Duodenal mucosa (tissue), 2 donors: ENCODE results near the gene DEPDC7.

Source experiments
- H3K27ac ChIP-seq: one replicate; pipeline ENCODE4 v1.7.0; 2013; ENCODE audit warnings: low read depth, low read length
- H3K27me3 ChIP-seq, 2 donors: one replicate each; pipeline ENCODE4 v1.7.0; 2013; ENCODE audit warnings: low read length in 2 of 2, control low read depth in 1 of 2; ENCODE audit not compliant: insufficient read depth in 2 of 2, control insufficient read depth in 1 of 2
- H3K36me3 ChIP-seq, 2 donors: one replicate each; pipeline ENCODE4 v1.7.0; 2013; ENCODE audit warnings: low read length in 2 of 2, control low read depth in 1 of 2; ENCODE audit not compliant: insufficient read depth in 2 of 2, control insufficient read depth in 1 of 2
- H3K4me1 ChIP-seq, 2 donors: one replicate each; pipeline ENCODE4 v1.7.0; 2013; ENCODE audit warnings: low read length in 2 of 2, control low read depth in 1 of 2; ENCODE audit not compliant: insufficient read depth in 2 of 2, control insufficient read depth in 1 of 2
- H3K4me3 ChIP-seq, 2 donors: one replicate each; pipeline ENCODE4 v1.7.0; 2013; ENCODE audit warnings: low read length in 2 of 2, low read depth in 1 of 2
- H3K9ac ChIP-seq, 2 donors: one replicate each; pipeline ENCODE4 v1.7.0; 2013; ENCODE audit warnings: low read length in 2 of 2, low read depth in 1 of 2
- H3K9me3 ChIP-seq, 2 donors: one replicate each; pipeline ENCODE4 v1.7.0; 2013; ENCODE audit warnings: low read length in 2 of 2, control low read depth in 1 of 2; ENCODE audit not compliant: control insufficient read depth in 1 of 2

Gene DEPDC7

GRCh38 chr11:33055375-33055774, 39.7 kb downstream of the DEPDC7 start:
- Histone ChIP-seq H3K9ac (no peak overlapping the region), H3K27ac (no peak overlapping the region), H3K4me1 (peaks cover 1 to 6% of the 10 kb centered on the region in 2 donors), H3K4me3 (no peak overlapping the region), H3K9me3 (no peaks in the 10 kb centered on the region), H3K27me3 (no peaks in the 10 kb centered on the region), H3K36me3 (peaks cover 0 to 6% of the 10 kb centered on the region in 2 donors)

- H3K9me3 ChIP-seq: no peaks in the 10 kb centered on the region
- H3K36me3 ChIP-seq: peaks cover 0 to 7% of the 10 kb centered on the region in 2 donors
- no peak overlapping the region for H3K9ac ChIP-seq
- H3K27me3 ChIP-seq: no peaks in the 10 kb centered on the region
- H3K27ac ChIP-seq: no peak overlapping the region
- no peak overlapping the region for H3K4me3 ChIP-seq
- H3K4me1 ChIP-seq: peaks cover 12 to 15% of the 10 kb centered on the region in 2 donors
Measured at GRCh38 chr11:33057284-33057683, 41.6 kb downstream of the DEPDC7 start.

- Histone ChIP-seq H3K36me3 (peaks cover 2 to 10% of the 10 kb centered on the region in 2 donors), H3K9ac (no peak overlapping the region), H3K27me3 (no peaks in the 10 kb centered on the region), H3K27ac (no peak overlapping the region), H3K4me3 (no peak overlapping the region), H3K4me1 (peaks cover 15 to 18% of the 10 kb centered on the region in 2 donors), H3K9me3 (no peaks in the 10 kb centered on the region)
Measured at GRCh38 chr11:33059331-33060007, 43.8 kb downstream of the DEPDC7 start.

GRCh38 chr11:33060271-33060670, 44.6 kb downstream of the DEPDC7 start:
- Histone ChIP-seq H3K36me3 (peaks cover 2 to 10% of the 10 kb centered on the region in 2 donors), H3K9me3 (no peaks in the 10 kb centered on the region), H3K27ac (no peak overlapping the region), H3K4me1 (peaks cover 18 to 21% of the 10 kb centered on the region in 2 donors), H3K9ac (no peak overlapping the region), H3K27me3 (no peaks in the 10 kb centered on the region), H3K4me3 (no peak overlapping the region)

GRCh38 chr11:33062137-33062536, 46.5 kb downstream of the DEPDC7 start:
- Histone ChIP-seq H3K36me3 (peaks cover 2 to 18% of the 10 kb centered on the region in 2 donors), H3K27ac (no peak overlapping the region), H3K4me1 (peaks cover 18 to 21% of the 10 kb centered on the region in 2 donors)

GRCh38 chr11:33063326-33063881, 47.7 kb downstream of the DEPDC7 start:
- H3K9ac ChIP-seq: no peak overlapping the region
- no peaks in the 10 kb centered on the region for H3K27me3 ChIP-seq
- H3K4me1 ChIP-seq: peaks cover 18 to 21% of the 10 kb centered on the region in 2 donors
- H3K4me3 ChIP-seq: no peak overlapping the region
- H3K9me3 ChIP-seq: no peaks in the 10 kb centered on the region
- no peak overlapping the region for H3K27ac ChIP-seq
- peaks cover 4 to 22% of the 10 kb centered on the region in 2 donors for H3K36me3 ChIP-seq

More at GRCh38 chr11:33062137-33062536, 46.5 kb downstream of the DEPDC7 start:
- no peak overlapping the region for H3K4me3 ChIP-seq
- H3K9ac ChIP-seq: no peak overlapping the region
- H3K9me3 ChIP-seq: no peaks in the 10 kb centered on the region
- H3K27me3 ChIP-seq: no peaks in the 10 kb centered on the region

- no peaks in the 10 kb centered on the region for H3K27me3 ChIP-seq
- no peak overlapping the region for H3K27ac ChIP-seq
- H3K36me3 ChIP-seq: peaks cover 11 to 29% of the 10 kb centered on the region in 2 donors
- H3K9me3 ChIP-seq: no peaks in the 10 kb centered on the region
- peaks cover 18 to 21% of the 10 kb centered on the region in 2 donors for H3K4me1 ChIP-seq
- H3K4me3 ChIP-seq: no peak overlapping the region
- no peak overlapping the region for H3K9ac ChIP-seq
Measured at GRCh38 chr11:33064033-33064825, 48.6 kb downstream of the DEPDC7 start.

GRCh38 chr11:33064866-33065265, 49.2 kb downstream of the DEPDC7 start:
- peaks cover 11 to 33% of the 10 kb centered on the region in 2 donors for H3K36me3 ChIP-seq
- peaks cover 18 to 21% of the 10 kb centered on the region in 2 donors for H3K4me1 ChIP-seq
- H3K9me3 ChIP-seq: no peaks in the 10 kb centered on the region
- no peak overlapping the region for H3K4me3 ChIP-seq
- H3K27me3 ChIP-seq: no peaks in the 10 kb centered on the region
- no peak overlapping the region for H3K27ac ChIP-seq
- H3K9ac ChIP-seq: no peak overlapping the region

- H3K9me3 ChIP-seq: no peaks in the 10 kb centered on the region
- H3K36me3 ChIP-seq: peaks cover 11 to 28% of the 10 kb centered on the region in 2 donors
- peaks cover 10 to 18% of the 10 kb centered on the region in 2 donors for H3K4me1 ChIP-seq
- H3K27ac ChIP-seq: no peak overlapping the region
- H3K9ac ChIP-seq: no peak overlapping the region
- no peaks in the 10 kb centered on the region for H3K27me3 ChIP-seq
- H3K4me3 ChIP-seq: no peak overlapping the region
Measured at GRCh38 chr11:33065445-33066178, 49.9 kb downstream of the DEPDC7 start.
